ENCODE data around the gene RYR3. TPM values are rescaled to one million over a fixed set of nuclear protein-coding genes. Genes with fewer than 3 reads are reported as not detected.

RYR3 gene
- total RNA-seq, 1 experiment from 2014 or later: 0.66 TPM

- no peak overlapping the region for H3K4me3 Mint-ChIP-seq (ENCODE audit: unreplicated experiment)
- TF ChIP-seq, protein P1, sequence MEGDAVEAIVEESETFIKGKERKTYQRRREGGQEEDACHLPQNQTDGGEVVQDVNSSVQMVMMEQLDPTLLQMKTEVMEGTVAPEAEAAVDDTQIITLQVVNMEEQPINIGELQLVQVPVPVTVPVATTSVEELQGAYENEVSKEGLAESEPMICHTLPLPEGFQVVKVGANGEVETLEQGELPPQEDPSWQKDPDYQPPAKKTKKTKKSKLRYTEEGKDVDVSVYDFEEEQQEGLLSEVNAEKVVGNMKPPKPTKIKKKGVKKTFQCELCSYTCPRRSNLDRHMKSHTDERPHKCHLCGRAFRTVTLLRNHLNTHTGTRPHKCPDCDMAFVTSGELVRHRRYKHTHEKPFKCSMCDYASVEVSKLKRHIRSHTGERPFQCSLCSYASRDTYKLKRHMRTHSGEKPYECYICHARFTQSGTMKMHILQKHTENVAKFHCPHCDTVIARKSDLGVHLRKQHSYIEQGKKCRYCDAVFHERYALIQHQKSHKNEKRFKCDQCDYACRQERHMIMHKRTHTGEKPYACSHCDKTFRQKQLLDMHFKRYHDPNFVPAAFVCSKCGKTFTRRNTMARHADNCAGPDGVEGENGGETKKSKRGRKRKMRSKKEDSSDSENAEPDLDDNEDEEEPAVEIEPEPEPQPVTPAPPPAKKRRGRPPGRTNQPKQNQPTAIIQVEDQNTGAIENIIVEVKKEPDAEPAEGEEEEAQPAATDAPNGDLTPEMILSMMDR (IDR thresholded peaks at IDR 0.05; ENCODE audit: insufficient read depth in 1 of 2, low read depth in 1 of 2, low read length in 1 of 2, severe bottlenecking in 1 of 2, unreplicated experiment in 1 of 2): no peak
- ChIA-PET CTCF (no interaction called here), POLR2A (no interaction called here)
- no peak overlapping the region for H3K4me3 ChIP-seq (ENCODE audit: low read depth, low read length)
- DNase-seq: peak in 1 of 2 experiments; percentile 29
- no peak overlapping the region for H3K27ac Mint-ChIP-seq (ENCODE audit: unreplicated experiment)
- H3K36me3 ChIP-seq (ENCODE audit: control insufficient read depth, insufficient read depth, low read length): no peaks in the 10 kb centered on the region
- no peaks in the 10 kb centered on the region for H3K4me1 Mint-ChIP-seq (ENCODE audit: low read depth, unreplicated experiment)
- peaks cover 14% of the 10 kb centered on the region for H3K27me3 Mint-ChIP-seq (ENCODE audit: insufficient read depth, unreplicated experiment)
- no peaks in the 10 kb centered on the region for H3K9me3 Mint-ChIP-seq (ENCODE audit: unreplicated experiment)
- intact Hi-C loops (cut with micrococcal nuclease; ENCODE audit: unreplicated experiment): no loop called here
- no peaks in the 10 kb centered on the region for H3K4me1 ChIP-seq
- no peaks in the 10 kb centered on the region for H3K36me3 Mint-ChIP-seq (ENCODE audit: insufficient read depth, unreplicated experiment)
- H3K27me3 ChIP-seq (replicated peaks; ENCODE audit: control insufficient read depth, insufficient read depth, low read length): no peaks in the 10 kb centered on the region; the same call in 1 of the 2 replicates
- no peaks in the 10 kb centered on the region for H3K9me3 ChIP-seq
- no TSS peak for BruUV-seq (replicated peaks)
These were observed 138.3 kb downstream of the RYR3 start for GRCh38 chr15:33448961-33449606.

DNA sequence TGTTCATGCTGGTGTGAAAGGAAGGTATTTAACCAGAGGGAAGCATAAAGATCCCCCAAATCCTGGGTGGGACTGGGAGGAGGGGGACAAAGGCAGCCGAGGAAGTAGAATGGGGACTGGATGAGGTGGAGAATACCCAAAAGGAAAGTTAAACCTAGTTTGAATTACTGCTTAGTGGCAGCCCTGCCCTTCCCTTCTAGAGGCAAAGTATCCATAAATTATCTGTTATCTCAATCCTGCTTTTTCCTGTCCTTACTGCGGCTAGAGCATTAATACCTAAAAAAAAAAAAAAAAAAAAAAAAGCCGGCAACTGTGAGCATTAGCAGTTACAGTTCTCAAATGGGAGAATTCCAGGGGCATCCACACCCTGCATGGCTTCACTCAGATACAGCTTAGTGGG, 139.0 kb downstream of the RYR3 start:
- H3K4me3 ChIP-seq (ENCODE audit: low read depth, low read length): no peak overlapping the region
- H3K9me3 Mint-ChIP-seq (ENCODE audit: unreplicated experiment): no peaks in the 10 kb centered on the region
- intact Hi-C loops (cut with micrococcal nuclease; ENCODE audit: unreplicated experiment): no loop called here
- H3K27me3 Mint-ChIP-seq (ENCODE audit: insufficient read depth, unreplicated experiment): peaks cover 17% of the 10 kb centered on the region
- H3K4me1 ChIP-seq: no peaks in the 10 kb centered on the region
- H3K36me3 ChIP-seq (ENCODE audit: control insufficient read depth, insufficient read depth, low read length): no peaks in the 10 kb centered on the region
- H3K4me1 Mint-ChIP-seq (ENCODE audit: low read depth, unreplicated experiment): no peaks in the 10 kb centered on the region
- no peak overlapping the region for H3K4me3 Mint-ChIP-seq (ENCODE audit: unreplicated experiment)
- TF ChIP-seq, protein P1 (IDR thresholded peaks at IDR 0.05; ENCODE audit: insufficient read depth in 1 of 2, low read depth in 1 of 2, low read length in 1 of 2, severe bottlenecking in 1 of 2, unreplicated experiment in 1 of 2): no peak
- DNase-seq: no peak
- no peak overlapping the region for H3K27ac Mint-ChIP-seq (ENCODE audit: unreplicated experiment)
- ChIA-PET POLR2A (no interaction called here), CTCF (no interaction called here)
- H3K27me3 ChIP-seq (replicated peaks; ENCODE audit: control insufficient read depth, insufficient read depth, low read length): no peaks in the 10 kb centered on the region; the same call in 1 of the 2 replicates
- no peaks in the 10 kb centered on the region for H3K36me3 Mint-ChIP-seq (ENCODE audit: insufficient read depth, unreplicated experiment)
- no TSS peak for BruUV-seq (replicated peaks)
- no peaks in the 10 kb centered on the region for H3K9me3 ChIP-seq

- Mint-ChIP-seq H3K27me3 (ENCODE audit: insufficient read depth, unreplicated experiment) (peaks cover 19% of the 10 kb centered on the region), H3K4me1 (ENCODE audit: low read depth, unreplicated experiment) (no peaks in the 10 kb centered on the region), H3K36me3 (ENCODE audit: insufficient read depth, unreplicated experiment) (no peaks in the 10 kb centered on the region), H3K9me3 (ENCODE audit: unreplicated experiment) (no peaks in the 10 kb centered on the region), H3K27ac (ENCODE audit: unreplicated experiment) (no peak overlapping the region), H3K4me3 (ENCODE audit: unreplicated experiment) (no peak overlapping the region)
- DNase-seq: no peak
- H3K9me3 ChIP-seq: no peaks in the 10 kb centered on the region
- intact Hi-C loops (cut with micrococcal nuclease; ENCODE audit: unreplicated experiment): no loop called here
- H3K27me3 ChIP-seq (replicated peaks; ENCODE audit: control insufficient read depth, insufficient read depth, low read length): no peaks in the 10 kb centered on the region; the same call in 1 of the 2 replicates
- ChIA-PET POLR2A (no interaction called here), CTCF (no interaction called here)
- H3K36me3 ChIP-seq (ENCODE audit: control insufficient read depth, insufficient read depth, low read length): no peaks in the 10 kb centered on the region
- no TSS peak for BruUV-seq (replicated peaks)
- TF ChIP-seq, protein P1 (IDR thresholded peaks at IDR 0.05; ENCODE audit: insufficient read depth in 1 of 2, low read depth in 1 of 2, low read length in 1 of 2, severe bottlenecking in 1 of 2, unreplicated experiment in 1 of 2): no peak
- no peak overlapping the region for H3K4me3 ChIP-seq (ENCODE audit: low read depth, low read length)
- H3K4me1 ChIP-seq: no peaks in the 10 kb centered on the region
These were observed 140.6 kb downstream of the RYR3 start for GRCh38 chr15:33451385-33451784.
